ENCODE results near the gene MEMO1. TPM values are rescaled to one million over a fixed set of nuclear protein-coding genes. Genes with fewer than 3 reads are reported as not detected.

MEMO1 gene
- polyA plus RNA-seq, 1 experiment = 64.5 TPM

DNA sequence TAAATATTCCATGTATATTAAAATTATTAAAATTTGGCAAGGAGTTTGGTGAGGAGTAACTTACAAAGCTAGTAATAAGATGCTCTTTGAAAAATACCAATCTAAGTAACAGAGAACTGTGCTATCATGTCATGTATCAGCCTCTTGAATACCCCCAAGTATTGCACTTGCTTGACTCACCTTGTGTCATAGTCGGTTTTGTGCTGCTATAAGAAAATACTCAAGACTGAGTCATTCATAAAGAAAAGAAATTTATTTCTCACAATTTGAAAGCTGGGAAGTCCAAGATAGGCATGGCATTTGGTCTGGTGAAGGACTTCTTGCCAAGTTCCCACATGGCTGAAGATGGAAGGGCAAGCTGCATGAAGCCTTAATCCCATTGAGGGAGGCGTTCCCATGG is 179.2 kb downstream of the MEMO1 start:
- Histone ChIP-seq H3K27ac (ENCODE audit: low read depth, low read length) (no peak overlapping the region), H3K9me3 (ENCODE audit: control insufficient read depth, insufficient read depth, low read length) (no peaks in the 10 kb centered on the region; the same call in 1 of the 2 replicates), H3K4me3 (ENCODE audit: low read depth, low read length) (no peak overlapping the region), H3K27me3 (ENCODE audit: control insufficient read depth, insufficient read depth, low read length) (no peaks in the 10 kb centered on the region)
- CTCF ChIA-PET = no interaction called here
- TF ChIP-seq, protein P1, sequence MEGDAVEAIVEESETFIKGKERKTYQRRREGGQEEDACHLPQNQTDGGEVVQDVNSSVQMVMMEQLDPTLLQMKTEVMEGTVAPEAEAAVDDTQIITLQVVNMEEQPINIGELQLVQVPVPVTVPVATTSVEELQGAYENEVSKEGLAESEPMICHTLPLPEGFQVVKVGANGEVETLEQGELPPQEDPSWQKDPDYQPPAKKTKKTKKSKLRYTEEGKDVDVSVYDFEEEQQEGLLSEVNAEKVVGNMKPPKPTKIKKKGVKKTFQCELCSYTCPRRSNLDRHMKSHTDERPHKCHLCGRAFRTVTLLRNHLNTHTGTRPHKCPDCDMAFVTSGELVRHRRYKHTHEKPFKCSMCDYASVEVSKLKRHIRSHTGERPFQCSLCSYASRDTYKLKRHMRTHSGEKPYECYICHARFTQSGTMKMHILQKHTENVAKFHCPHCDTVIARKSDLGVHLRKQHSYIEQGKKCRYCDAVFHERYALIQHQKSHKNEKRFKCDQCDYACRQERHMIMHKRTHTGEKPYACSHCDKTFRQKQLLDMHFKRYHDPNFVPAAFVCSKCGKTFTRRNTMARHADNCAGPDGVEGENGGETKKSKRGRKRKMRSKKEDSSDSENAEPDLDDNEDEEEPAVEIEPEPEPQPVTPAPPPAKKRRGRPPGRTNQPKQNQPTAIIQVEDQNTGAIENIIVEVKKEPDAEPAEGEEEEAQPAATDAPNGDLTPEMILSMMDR (IDR thresholded peaks at IDR 0.05; ENCODE audit: low read depth, low read length) = no peak
- POLR2A ChIA-PET = interaction anchor here (0.6 kb wide), 1 partner anchor 1293 kb away, joined by 4 read pairs; no protein-coding TSS in a partner anchor
- no peak for DNase-seq (ENCODE audit: low read depth, low spot score)

DNA sequence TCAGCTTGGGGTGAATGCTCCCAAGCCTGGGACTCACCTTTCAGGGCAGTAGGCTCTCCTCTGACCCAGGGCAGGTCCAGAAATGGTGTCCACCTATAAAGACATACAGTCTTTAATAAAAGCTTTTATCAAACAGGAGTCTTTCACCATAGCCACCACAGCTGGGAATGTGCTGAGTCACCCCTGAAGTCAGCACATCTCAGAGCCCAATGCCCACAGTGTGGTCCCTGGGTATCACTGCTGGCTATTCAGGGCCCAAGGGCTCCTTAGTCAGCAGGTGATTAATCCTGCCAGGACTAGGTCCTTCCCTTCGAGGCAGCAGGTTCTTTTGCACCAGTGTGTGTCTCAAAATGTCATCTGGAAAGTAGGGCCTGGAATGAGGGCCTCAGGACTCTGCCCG is 181.9 kb downstream of the MEMO1 start:
- CTCF ChIA-PET = no interaction called here
- TF ChIP-seq, protein P1 (IDR thresholded peaks at IDR 0.05; ENCODE audit: low read depth, low read length) = no peak
- no peak for DNase-seq (ENCODE audit: low read depth, low spot score)

GRCh38 chr2:31823558-31823957 is 187.2 kb downstream of the MEMO1 start:
- POLR2A ChIA-PET = no interaction called here
- CTCF ChIA-PET = no interaction called here

More for the DNA sequence above, 181.9 kb downstream of the MEMO1 start:
- Histone ChIP-seq H3K9me3 (ENCODE audit: control insufficient read depth, insufficient read depth, low read length) (no peaks in the 10 kb centered on the region; the same call in 1 of the 2 replicates), H3K4me3 (ENCODE audit: low read depth, low read length) (no peak overlapping the region), H3K27ac (ENCODE audit: low read depth, low read length) (no peak overlapping the region), H3K27me3 (ENCODE audit: control insufficient read depth, insufficient read depth, low read length) (no peaks in the 10 kb centered on the region)
- POLR2A ChIA-PET = no interaction called here

GRCh38 chr2:31822587-31822986 is 188.2 kb downstream of the MEMO1 start:
- no peak overlapping the region for H3K27ac ChIP-seq (ENCODE audit: low read depth, low read length)
- no peak overlapping the region for H3K4me3 ChIP-seq (ENCODE audit: low read depth, low read length)
- TF ChIP-seq, protein P1 (IDR thresholded peaks at IDR 0.05; ENCODE audit: low read depth, low read length) = no peak
- no peaks in the 10 kb centered on the region for H3K27me3 ChIP-seq (ENCODE audit: control insufficient read depth, insufficient read depth, low read length)
- ChIA-PET CTCF (no interaction called here), POLR2A (no interaction called here)
- DNase-seq (ENCODE audit: low read depth, low spot score) = no peak
- H3K9me3 ChIP-seq (ENCODE audit: control insufficient read depth, insufficient read depth, low read length) = peaks cover 8% of the 10 kb centered on the region

More at GRCh38 chr2:31823558-31823957, 187.2 kb downstream of the MEMO1 start:
- H3K4me3 ChIP-seq (ENCODE audit: low read depth, low read length) = no peak overlapping the region
- no peak for DNase-seq (ENCODE audit: low read depth, low spot score)
- TF ChIP-seq, protein P1 (IDR thresholded peaks at IDR 0.05; ENCODE audit: low read depth, low read length) = no peak
- H3K27me3 ChIP-seq (ENCODE audit: control insufficient read depth, insufficient read depth, low read length) = no peaks in the 10 kb centered on the region
- H3K27ac ChIP-seq (ENCODE audit: low read depth, low read length) = no peak overlapping the region
- peaks cover 8% of the 10 kb centered on the region for H3K9me3 ChIP-seq (ENCODE audit: control insufficient read depth, insufficient read depth, low read length)

Other genes starting within 250 kb of the MEMO1 start
- gene DPY30, start 28.8 kb upstream of the MEMO1 start, polyA plus RNA-seq (2011; rRNA removed) = 79.1 and 104 TPM in 2 replicates
- gene SPAST, start 52.5 kb upstream of the MEMO1 start, polyA plus RNA-seq (2011; rRNA removed) = 12.6 and 17.4 TPM in 2 replicates
- gene SLC30A6, start 154.9 kb upstream of the MEMO1 start, polyA plus RNA-seq (2011; rRNA removed) = 21.4 and 29.5 TPM in 2 replicates